D721Med (cell line): ENCODE data around the gene CALR.

Source experiments
- DNase-seq: peaks from one replicate; pipeline ENCODE4 v3.0.0; 2011; ENCODE audit warnings: low spot score; ENCODE audit not compliant: insufficient read length
- FAIRE-seq: peaks from 2 replicates; lab custom pipeline; 2011; peaks lifted over from hg19 to GRCh38; lab: Jason Lieb, UNC
- CTCF ChIP-seq: IDR thresholded peaks from 2 replicates; pipeline ENCODE4 v1.5.1; 2012; ENCODE audit warnings: mild to moderate bottlenecking, control low read depth; ENCODE audit not compliant: insufficient read depth; ENCODE audit errors: missing control alignments

Gene CALR

GRCh38 chr19:12944104-12944674 is 5.8 kb downstream of the CALR start:
- DNase-seq (no peak), FAIRE-seq (no peak)
- no peak for TF ChIP-seq CTCF

DNA sequence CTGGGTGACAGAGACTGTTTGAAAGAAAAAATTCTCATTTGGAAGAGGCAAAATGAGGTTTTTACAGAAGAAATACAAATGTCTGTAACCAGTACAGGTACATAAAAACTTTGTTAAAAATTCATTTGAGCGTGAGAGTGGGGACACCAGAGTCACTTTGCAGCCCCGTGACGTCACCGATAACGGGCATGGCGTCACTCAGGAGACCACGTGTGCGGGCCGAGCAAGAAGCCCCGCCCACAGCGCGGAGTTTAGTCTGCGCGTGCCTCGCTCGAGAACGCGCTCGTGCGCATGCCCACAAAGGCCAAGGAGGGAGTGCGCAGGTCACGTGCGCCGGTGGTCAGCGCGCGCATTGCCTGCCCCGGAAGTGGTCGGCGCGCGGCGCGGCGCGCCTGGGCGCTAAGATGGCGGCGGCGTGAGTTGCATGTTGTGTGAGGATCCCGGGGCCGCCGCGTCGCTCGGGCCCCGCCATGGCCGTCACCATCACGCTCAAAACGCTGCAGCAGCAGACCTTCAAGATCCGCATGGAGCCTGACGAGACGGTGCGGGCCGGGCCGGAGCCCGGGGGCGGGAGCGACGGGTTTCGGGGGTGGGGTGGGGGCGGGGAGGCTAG is 7.2 kb downstream of the CALR start, which contains the start of gene RAD23A:
Gene RAD23A, plus strand, starts transcription at position 384 of the 613 bp plus-strand sequence. Its CDS starts 87 bp downstream, at position 471.
- DNase-seq, result peak; percentile 91
- FAIRE-seq, result no peak
- no peak for TF ChIP-seq CTCF

DNA sequence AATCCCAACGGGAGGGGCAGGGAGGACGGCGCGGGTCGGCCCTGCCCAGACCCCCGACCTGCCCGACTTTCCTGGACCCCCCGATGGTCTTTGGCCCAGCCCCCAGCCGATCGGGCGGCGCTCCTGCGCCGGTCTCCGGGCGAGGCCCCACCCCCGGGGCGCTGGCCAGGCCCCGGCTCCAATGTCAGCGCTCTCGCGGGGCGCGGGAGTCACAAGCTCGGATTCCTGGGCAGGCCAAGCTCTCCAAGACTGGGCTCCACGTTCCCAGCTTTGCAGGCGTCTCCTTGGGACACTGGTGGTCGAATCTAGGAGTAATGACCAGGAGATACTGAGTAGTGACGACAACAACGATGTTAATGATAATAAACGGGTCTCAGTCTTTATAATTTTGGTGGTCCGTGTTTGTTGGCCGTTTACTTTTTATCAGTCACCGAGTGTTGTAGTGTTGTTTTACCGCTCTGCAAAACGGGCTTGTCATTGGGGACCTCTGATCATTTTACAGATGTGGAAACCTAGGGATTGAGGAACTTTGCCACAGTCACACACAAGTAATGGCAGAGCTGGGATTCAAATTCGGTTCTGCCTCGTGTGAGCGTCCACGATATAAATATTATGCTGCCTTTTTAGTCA is 7.8 kb downstream of the CALR start:
- FAIRE-seq, result no peak
- DNase-seq, result no peak
- TF ChIP-seq CTCF, result no peak

DNA sequence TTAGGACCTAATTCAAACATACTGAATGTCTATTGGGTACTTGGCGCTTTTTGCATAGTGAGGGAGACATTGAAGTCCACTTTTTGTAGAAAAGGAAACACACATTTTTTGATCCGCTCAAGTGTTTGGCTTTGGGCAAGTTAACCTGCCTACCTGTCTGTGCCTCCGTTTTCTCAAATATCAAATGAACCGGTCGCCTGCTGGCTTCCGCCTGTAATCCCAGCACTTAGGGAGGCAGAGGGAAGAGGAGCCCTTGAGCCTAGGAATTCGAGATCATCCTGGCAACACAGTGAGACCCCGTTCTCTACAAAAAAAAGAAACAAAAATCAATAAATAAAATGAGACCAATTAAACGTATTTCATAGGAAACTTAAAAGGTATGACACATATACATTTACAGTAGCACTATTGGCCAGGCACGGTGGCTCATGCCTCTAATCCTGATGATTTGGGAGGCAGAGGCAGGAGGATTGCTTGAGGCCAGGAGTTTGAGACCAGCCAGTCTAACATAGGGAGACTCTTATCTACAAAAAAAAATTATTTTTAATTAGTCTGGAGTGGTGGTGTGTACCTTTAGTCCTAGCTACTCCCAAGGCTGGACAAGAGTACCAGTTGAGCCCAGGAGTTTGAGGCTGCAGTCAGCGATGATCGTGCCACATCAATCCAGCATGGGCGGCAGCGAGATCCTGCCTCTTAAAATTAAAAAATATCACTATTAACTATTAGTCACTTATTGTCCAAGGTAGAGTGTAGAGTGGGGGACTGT is 8.5 kb downstream of the CALR start:
- FAIRE-seq (no peak), DNase-seq (no peak)
- TF ChIP-seq CTCF, result no peak

DNA sequence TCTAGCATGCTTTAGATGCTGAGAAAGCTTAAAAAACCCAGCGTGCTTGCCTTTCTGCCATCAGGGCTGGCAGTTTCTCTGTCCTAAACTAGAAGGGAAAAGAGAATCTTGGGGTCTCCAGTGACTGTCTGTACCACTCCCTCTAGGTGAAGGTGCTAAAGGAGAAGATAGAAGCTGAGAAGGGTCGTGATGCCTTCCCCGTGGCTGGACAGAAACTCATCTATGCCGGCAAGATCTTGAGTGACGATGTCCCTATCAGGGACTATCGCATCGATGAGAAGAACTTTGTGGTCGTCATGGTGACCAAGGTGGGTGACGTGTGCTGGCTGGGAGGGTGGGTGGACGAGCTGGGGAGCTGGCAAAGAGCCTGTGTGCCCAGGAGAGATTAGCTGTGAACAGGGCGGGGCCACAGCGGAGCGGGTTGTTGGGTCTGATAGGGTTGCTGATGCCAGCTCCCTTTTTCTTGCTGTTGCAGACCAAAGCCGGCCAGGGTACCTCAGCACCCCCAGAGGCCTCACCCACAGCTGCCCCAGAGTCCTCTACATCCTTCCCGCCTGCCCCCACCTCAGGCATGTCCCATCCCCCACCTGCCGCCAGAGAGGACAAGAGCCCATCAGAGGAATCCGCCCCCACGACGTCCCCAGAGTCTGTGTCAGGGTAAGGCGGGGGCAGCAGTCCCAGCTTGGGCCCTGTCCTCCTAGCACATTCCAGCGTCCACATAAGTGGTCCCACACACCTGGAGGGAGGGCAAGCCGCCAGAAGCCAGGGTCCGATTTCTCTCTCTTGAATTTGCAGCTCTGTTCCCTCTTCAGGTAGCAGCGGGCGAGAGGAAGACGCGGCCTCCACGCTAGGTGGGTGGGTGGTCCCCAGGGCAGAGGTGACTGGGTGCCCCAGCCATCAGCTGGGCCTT is 9.5 kb downstream of the CALR start:
- FAIRE-seq (no peak), DNase-seq (no peak)
- no peak for TF ChIP-seq CTCF

DNA sequence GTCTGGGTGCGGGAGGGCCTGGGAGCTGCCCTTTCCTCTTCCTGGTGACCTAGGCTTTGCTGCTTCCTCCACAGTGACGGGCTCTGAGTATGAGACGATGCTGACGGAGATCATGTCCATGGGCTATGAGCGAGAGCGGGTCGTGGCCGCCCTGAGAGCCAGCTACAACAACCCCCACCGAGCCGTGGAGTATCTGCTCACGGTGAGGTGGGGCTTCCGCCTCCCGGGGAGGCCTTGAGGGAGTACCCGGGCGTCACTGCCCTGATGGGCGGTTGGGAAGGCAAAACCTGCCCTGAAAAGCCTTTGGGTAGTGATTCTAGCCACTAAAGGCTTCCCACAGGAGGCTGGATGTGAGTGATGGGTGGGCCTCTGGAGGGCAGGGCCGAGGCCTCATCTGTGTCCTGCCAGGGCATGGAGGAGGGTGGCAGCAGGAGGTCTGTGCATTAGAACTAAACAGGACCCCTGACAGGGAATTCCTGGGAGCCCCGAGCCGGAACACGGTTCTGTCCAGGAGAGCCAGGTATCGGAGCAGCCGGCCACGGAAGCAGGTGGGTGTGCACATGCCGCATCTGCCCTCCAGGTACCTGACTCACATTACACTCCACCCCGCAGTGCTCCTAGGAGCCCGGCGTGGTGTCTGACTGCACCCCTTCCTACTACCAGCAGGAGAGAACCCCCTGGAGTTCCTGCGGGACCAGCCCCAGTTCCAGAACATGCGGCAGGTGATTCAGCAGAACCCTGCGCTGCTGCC is 10.4 kb downstream of the CALR start:
- DNase-seq, result no peak
- no peak for TF ChIP-seq CTCF
- no peak for FAIRE-seq
